Dedifferentiated amniotic fluid mesenchymal stem cell (primary cell): Measurements from ENCODE around the gene REPIN1.

Experiments used
- DNase-seq: peaks from one replicate; pipeline ENCODE4 v3.0.0-alpha.2; 2016; ENCODE audit errors: extremely low spot score

REPIN1 gene

GRCh38 chr7:150337179-150337578, 31.4 kb upstream of the REPIN1 start:
- no peak for DNase-seq

GRCh38 chr7:150337659-150338081, 31.0 kb upstream of the REPIN1 start:
- no peak for DNase-seq

GRCh38 chr7:150338166-150338829, 30.3 kb upstream of the REPIN1 start:
- no peak for DNase-seq

- DNase-seq = no peak
Observed at GRCh38 chr7:150339409-150339809, 29.2 kb upstream of the REPIN1 start.

GRCh38 chr7:150340024-150340749, 28.4 kb upstream of the REPIN1 start:
- no peak for DNase-seq

GRCh38 chr7:150340875-150341262, 27.8 kb upstream of the REPIN1 start:
- no peak for DNase-seq

GRCh38 chr7:150341263-150342120, 27.1 kb upstream of the REPIN1 start, which contains the start of gene RARRES2:
TSS of gene RARRES2 (minus strand) at chr7:150341629. CDS start at chr7:150340609, 1,020 bp downstream.
- DNase-seq = no peak

- DNase-seq = no peak
Observed at GRCh38 chr7:150342121-150342408, 26.6 kb upstream of the REPIN1 start.

- no peak for DNase-seq
Observed at GRCh38 chr7:150343225-150343624, 25.4 kb upstream of the REPIN1 start.

- DNase-seq = no peak
Observed at GRCh38 chr7:150344299-150344698, 24.3 kb upstream of the REPIN1 start.

GRCh38 chr7:150345012-150345411, 23.6 kb upstream of the REPIN1 start:
- DNase-seq = no peak

GRCh38 chr7:150346922-150347321, 21.7 kb upstream of the REPIN1 start:
- DNase-seq = no peak

GRCh38 chr7:150351587-150352194, 16.9 kb upstream of the REPIN1 start:
- DNase-seq = no peak

GRCh38 chr7:150355666-150356059, 13.0 kb upstream of the REPIN1 start:
- no peak for DNase-seq

GRCh38 chr7:150356265-150356897, 12.2 kb upstream of the REPIN1 start:
- DNase-seq = peak; percentile 36

GRCh38 chr7:150357270-150357669, 11.4 kb upstream of the REPIN1 start:
- DNase-seq = no peak

GRCh38 chr7:150357771-150358427, 10.7 kb upstream of the REPIN1 start:
- no peak for DNase-seq

GRCh38 chr7:150358433-150358832, 10.2 kb upstream of the REPIN1 start:
- DNase-seq = no peak

GRCh38 chr7:150358988-150359621, 9.5 kb upstream of the REPIN1 start:
- DNase-seq = no peak

- no peak for DNase-seq
Observed at GRCh38 chr7:150359622-150360362, 8.8 kb upstream of the REPIN1 start.
